Stomach smooth muscle (tissue), 2 donors: ENCODE results near the gene PDE6B.

ENCODE experiments used
- H3K27ac ChIP-seq: one replicate; pipeline ENCODE4 v1.7.0; 2013; ENCODE audit warnings: mild to moderate bottlenecking, low read length, inconsistent platforms
- H3K27me3 ChIP-seq, 2 donors: one replicate each; pipeline ENCODE4 v1.7.0; 2013; ENCODE audit warnings: low read length in 2 of 2; ENCODE audit not compliant: insufficient read depth in 2 of 2, control insufficient read depth in 1 of 2
- H3K36me3 ChIP-seq, 2 donors: one replicate each; pipeline ENCODE4 v1.7.0; 2013; ENCODE audit warnings: low read length in 2 of 2; ENCODE audit not compliant: control insufficient read depth in 2 of 2, insufficient read depth in 2 of 2
- H3K4me1 ChIP-seq: one replicate; pipeline ENCODE4 v1.7.0; 2013; ENCODE audit warnings: low read length; ENCODE audit not compliant: control insufficient read depth, insufficient read depth
- H3K4me3 ChIP-seq, 2 donors: one replicate each; pipeline ENCODE4 v1.7.0; 2013; ENCODE audit warnings: low read length in 2 of 2
- H3K9ac ChIP-seq, 2 donors: one replicate each; pipeline ENCODE4 v1.7.0; 2013; ENCODE audit warnings: low read length in 2 of 2, mild to moderate bottlenecking in 1 of 2
- H3K9me3 ChIP-seq, 2 donors: one replicate each; pipeline ENCODE4 v1.7.0; 2013; ENCODE audit warnings: low read length in 2 of 2; ENCODE audit not compliant: control insufficient read depth in 2 of 2
- donor health status: healthy.
- donor health status: Pancreatic carcinoma.

The PDE6B gene

DNA sequence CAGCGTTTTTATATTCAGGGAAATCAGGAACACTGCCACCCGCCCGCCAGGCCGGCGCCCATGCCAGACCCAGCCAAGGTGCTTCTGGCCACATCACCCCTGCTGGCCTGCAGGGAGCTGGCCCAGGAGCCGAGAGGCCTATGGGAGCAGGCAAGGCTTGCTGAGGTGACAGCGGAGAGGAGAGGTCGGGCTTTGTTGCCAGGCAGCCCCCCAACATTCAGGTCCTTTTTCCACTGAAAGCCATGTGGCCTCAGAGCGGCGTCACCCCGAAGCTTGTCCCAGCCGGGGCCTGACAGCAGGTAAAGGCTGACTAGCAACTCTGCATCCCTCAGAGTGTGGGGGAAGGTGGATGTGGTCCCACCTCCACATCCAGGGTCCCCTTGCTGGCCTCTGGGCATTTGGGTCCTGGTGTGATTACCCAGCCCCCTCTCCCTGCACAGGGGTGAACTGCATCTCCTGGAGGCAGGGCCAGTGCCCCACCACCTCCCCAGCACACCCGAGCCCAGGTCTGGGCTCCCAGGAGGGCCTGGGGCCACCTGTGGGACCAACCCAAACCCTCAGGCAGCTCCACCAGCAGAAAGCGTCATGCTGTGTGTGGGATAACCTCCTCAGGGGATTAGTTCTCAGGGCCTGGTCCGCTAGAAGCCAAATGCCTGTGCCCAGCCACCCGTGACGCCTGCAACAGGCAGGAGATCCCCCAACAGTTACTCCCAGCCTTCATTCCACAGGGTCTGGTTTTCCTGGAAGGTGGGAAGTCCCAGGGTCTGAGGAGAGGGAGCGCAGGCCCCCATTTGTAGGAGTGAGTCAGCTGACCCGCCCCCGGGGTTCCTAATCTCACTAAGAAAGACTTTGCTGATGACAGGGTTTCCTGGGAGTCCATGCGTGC, at the start of gene PDE6B:
Gene PDE6B (plus strand): TSS at position 869 of the 886 bp plus-strand sequence. CDS start 54 bp downstream, outside the sequence.
- Histone ChIP-seq H3K9ac (no peak within 1 kb of the TSS), H3K4me3 (no peak within 1 kb of the TSS), H3K9me3 (no peaks in the 10 kb centered on the region), H3K27me3 (peaks cover 2 to 3% of the 10 kb centered on the region in 2 donors), H3K4me1 (no peaks in the 10 kb centered on the region), H3K36me3 (no peaks in the 10 kb centered on the region), H3K27ac (no peak within 1 kb of the TSS)

DNA sequence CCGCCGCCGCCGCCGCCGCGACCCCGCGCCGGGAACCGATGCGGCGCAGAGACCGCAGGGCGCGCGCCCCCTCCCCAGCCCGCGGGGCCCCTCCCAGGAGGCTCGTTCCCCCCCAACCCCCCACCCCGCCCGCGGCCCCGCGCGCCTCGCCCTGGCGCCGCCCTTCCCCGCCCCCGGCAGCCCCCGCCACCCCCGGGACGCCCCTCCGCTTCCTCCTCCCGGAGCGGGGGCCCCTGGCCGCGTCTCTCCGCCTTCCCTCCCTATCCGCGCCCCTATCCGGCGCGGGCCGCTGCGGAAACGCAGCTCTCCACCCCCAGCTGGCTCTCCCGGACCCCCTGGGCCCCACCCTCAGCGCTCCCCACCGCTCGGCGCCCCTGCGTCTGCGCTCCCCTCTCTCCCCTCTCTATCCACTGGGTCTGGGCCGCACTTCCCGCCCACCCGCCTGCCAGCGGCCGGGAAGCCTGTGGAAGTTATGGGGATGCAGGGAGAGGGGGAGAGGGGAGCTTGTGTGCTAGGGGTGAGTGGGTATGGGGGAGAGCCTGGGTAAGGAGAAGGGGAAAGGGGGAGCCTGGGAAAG, 49.0 kb upstream of the PDE6B start, which contains the start of gene TMEM271:
Gene TMEM271 (minus strand): TSS at position 51 of the 577 bp plus-strand sequence. CDS start 233 bp downstream, outside the sequence.
- no peak within 1 kb of the TSS for H3K27ac ChIP-seq
- H3K27me3 ChIP-seq, result peaks cover 51 to 68% of the 10 kb centered on the region in 2 donors
- no peak within 1 kb of the TSS for H3K4me3 ChIP-seq
- no peak within 1 kb of the TSS for H3K9ac ChIP-seq
- no peaks in the 10 kb centered on the region for H3K36me3 ChIP-seq
- H3K4me1 ChIP-seq, result peaks cover 4% of the 10 kb centered on the region
- H3K9me3 ChIP-seq, result no peaks in the 10 kb centered on the region

DNA sequence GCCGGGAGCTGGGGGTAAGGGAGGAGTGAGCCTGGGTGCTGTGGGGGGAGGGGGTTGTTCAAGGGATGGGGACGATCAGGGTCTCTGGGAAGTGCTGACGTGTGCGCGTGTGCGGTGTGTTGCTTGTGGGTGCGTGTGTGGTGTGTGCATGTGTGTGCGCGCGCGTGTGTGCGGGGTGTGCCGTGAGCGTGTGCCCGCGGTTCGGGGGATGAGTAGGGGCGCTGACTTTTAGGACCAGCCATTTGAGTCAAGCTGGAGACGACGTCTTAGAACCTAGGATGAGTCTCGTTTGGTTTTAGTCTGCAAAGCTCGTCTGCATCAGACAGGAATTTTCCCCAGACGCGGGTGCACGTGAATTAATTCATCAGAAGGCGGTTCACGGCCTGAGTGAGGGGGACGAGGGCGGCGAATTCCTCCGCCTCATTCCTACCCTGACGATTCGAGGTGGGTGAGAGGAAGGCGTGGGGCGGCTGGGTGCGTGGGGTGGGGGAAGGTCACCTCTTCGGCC, 48.3 kb upstream of the PDE6B start:
- Histone ChIP-seq H3K9me3 (no peaks in the 10 kb centered on the region), H3K9ac (no peak overlapping the region), H3K27me3 (peaks cover 49 to 64% of the 10 kb centered on the region in 2 donors), H3K36me3 (no peaks in the 10 kb centered on the region), H3K4me3 (no peak overlapping the region), H3K4me1 (peaks cover 4% of the 10 kb centered on the region), H3K27ac (no peak overlapping the region)

GRCh38 chr4:577499-578450, 47.6 kb upstream of the PDE6B start:
- Histone ChIP-seq H3K9me3 (no peaks in the 10 kb centered on the region), H3K36me3 (no peaks in the 10 kb centered on the region), H3K27me3 (peaks cover 41 to 57% of the 10 kb centered on the region in 2 donors), H3K27ac (no peak overlapping the region), H3K4me3 (no peak overlapping the region), H3K9ac (no peak overlapping the region), H3K4me1 (peaks cover 4% of the 10 kb centered on the region)

- Histone ChIP-seq H3K27me3 (peaks cover 33 to 48% of the 10 kb centered on the region in 2 donors), H3K36me3 (no peaks in the 10 kb centered on the region), H3K4me1 (peaks cover 4% of the 10 kb centered on the region), H3K9ac (no peak overlapping the region), H3K27ac (no peak overlapping the region), H3K9me3 (no peaks in the 10 kb centered on the region), H3K4me3 (no peak overlapping the region)
Observed at GRCh38 chr4:578451-579443, 46.6 kb upstream of the PDE6B start.

DNA sequence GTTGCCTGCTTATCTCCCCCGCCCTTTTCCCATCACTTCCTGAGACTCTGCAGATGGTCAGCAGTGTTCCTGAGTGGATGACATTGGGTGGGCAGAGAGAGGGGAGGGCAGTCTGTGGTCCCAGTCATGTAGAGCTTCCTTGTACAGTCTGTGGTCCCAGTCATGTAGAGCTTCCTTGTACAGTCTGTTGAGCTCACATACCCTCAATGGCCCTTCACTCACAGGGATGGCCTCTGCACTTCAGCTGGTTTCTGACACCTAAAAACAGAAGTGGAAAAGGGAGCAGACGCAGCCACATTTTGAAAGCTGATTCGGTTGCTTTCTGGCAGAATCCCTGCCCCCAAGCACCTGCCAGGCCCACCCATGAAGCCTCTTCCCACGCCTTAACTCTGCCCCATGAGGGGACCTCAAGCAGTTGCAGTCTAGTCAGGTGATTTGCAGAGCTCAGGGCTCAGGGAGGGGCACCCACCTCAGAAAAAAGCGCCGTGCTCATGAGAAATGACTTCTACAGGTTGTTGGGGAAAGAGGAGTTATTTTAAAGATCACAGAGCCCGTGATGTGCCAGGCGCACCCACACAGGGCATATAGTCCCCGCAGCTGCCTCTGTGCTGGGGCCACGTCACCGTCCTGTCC, 45.7 kb upstream of the PDE6B start:
- Histone ChIP-seq H3K27ac (no peak overlapping the region), H3K4me1 (peaks cover 3% of the 10 kb centered on the region), H3K4me3 (no peak overlapping the region), H3K27me3 (peaks cover 27 to 40% of the 10 kb centered on the region in 2 donors), H3K9ac (no peak overlapping the region), H3K36me3 (no peaks in the 10 kb centered on the region), H3K9me3 (no peaks in the 10 kb centered on the region)

DNA sequence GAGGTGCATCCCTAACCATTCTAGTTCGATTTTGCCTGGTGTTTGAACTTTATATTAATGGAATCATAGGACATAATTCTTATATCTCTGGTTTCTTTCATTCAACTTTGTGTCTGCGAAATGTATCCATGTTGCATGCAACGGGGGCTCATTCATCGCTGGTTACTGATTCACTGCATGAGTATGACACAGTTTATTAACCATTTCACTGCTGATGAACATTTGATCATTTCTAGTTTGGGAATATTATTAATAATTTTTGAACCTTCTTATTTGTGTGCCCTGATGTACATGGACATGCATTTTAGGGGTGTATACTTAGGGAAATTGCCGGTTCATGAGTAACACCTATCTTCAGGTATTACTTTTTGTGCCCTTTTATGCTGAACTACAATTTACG, 44.2 kb upstream of the PDE6B start:
- peaks cover 27 to 36% of the 10 kb centered on the region in 2 donors for H3K27me3 ChIP-seq
- no peaks in the 10 kb centered on the region for H3K36me3 ChIP-seq
- H3K4me3 ChIP-seq, result no peak overlapping the region
- H3K9ac ChIP-seq, result no peak overlapping the region
- H3K27ac ChIP-seq, result no peak overlapping the region
- H3K4me1 ChIP-seq, result no peaks in the 10 kb centered on the region
- H3K9me3 ChIP-seq, result no peaks in the 10 kb centered on the region

DNA sequence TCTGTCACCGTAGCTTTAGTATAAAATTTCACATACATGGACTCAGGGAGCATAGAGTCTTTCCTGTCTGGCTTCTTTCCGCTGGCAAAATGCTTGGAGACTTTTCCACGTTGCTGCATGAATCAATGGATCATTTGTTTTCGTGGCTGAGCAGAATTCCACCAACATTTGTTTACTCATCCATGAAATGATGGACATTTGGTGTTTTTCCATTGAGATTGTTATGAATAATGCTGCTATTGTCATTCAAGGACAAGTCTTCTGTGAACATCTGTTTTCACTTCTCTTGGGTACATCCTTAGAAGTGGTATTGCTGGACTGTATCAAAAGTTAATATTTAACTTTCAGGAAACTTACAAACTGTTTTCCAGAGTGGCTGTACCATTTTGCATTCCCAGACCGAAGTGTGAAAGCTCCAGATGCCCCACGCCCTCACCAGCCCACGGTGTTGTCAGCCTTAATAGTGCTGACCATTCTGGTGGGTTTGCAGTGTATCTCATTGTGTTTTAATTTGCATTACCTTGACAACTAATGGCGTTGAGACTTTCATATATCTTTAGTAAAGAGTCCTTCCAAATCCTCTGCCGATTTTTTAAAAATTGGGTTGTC, 43.5 kb upstream of the PDE6B start:
- Histone ChIP-seq H3K36me3 (no peaks in the 10 kb centered on the region), H3K4me3 (no peak overlapping the region), H3K27ac (no peak overlapping the region), H3K9me3 (no peaks in the 10 kb centered on the region), H3K4me1 (no peaks in the 10 kb centered on the region), H3K9ac (no peak overlapping the region), H3K27me3 (peaks cover 27 to 33% of the 10 kb centered on the region in 2 donors)

GRCh38 chr4:583820-584219, 41.6 kb upstream of the PDE6B start:
- Histone ChIP-seq H3K27ac (no peak overlapping the region), H3K4me1 (no peaks in the 10 kb centered on the region), H3K4me3 (no peak overlapping the region), H3K27me3 (peaks cover 10 to 14% of the 10 kb centered on the region in 2 donors), H3K9me3 (peaks cover 0 to 4% of the 10 kb centered on the region in 2 donors), H3K9ac (no peak overlapping the region), H3K36me3 (no peaks in the 10 kb centered on the region)
